Measurements from ENCODE around the gene TRIP10. TPM values are rescaled to one million over a fixed set of nuclear protein-coding genes. Genes with fewer than 3 reads are reported as not detected.

TRIP10 gene
- total and polyA plus RNA-seq, 2 of the 13 experiments (the other 11 are each of a cell fraction or from before 2014, with no cell fraction given) = 32.5 to 33.2 TPM

DNA sequence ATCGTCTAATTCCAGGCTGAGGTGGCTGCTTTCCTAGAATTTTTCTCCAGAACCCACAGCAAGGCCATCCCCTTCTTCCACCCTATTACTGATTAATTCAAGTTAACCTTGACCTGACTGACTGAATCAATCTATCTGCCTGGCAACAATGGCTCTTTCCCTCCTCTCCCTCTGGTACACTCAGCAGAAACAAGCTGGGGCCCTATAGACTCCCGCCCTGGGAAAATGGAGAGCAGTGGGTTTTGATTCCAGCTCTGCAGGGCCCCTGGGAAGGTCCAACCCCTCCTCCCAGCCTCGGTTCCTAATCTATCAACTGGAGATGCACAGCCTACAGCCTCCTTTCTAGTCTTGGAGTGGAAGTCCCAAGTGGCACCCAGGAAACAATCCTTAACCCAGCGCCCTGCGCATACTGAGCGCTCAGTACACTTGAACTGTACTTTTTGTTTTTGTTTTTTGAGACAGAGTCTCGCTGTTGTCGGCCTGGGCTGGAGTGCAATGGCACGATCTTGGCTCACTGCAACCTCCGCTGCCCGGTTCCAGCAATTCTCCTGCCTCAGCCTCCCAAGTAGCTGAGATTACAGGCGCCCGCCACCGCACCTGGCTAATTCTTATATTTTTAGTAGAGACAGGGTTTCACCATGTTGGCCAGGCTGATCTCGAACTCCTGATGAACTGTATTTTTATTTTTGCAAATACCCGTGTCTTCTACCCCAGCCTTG is 13.8 kb upstream of the TRIP10 start (continued):
- TF ChIP-seq MAF1 (CRISPR knock-in tag; IDR thresholded peaks at IDR 0.05; ENCODE audit: borderline replicate concordance) (no peak), ZNF264 (CRISPR knock-in tag; IDR thresholded peaks at IDR 0.05) (no peak), TARDBP (CRISPR knock-in tag; IDR thresholded peaks at IDR 0.05) (peak; percentile 70; the same call in 1 of the 2 replicates), SNAPC2 (CRISPR knock-in tag; IDR thresholded peaks at IDR 0.05) (no peak), POGZ (CRISPR knock-in tag; IDR thresholded peaks at IDR 0.05) (no peak), ZNF180 (CRISPR knock-in tag; IDR thresholded peaks at IDR 0.05; ENCODE audit: borderline replicate concordance, low read depth) (no peak), RARA (CRISPR knock-in tag; IDR thresholded peaks at IDR 0.05) (peak; percentile 86), NPAS2 (CRISPR knock-in tag; IDR thresholded peaks at IDR 0.05; ENCODE audit: borderline replicate concordance) (no peak), SYNCRIP (IDR thresholded peaks at IDR 0.05; ENCODE audit: insufficient read depth, low read depth, low read length) (no peak), HOXA5 (CRISPR knock-in tag; IDR thresholded peaks at IDR 0.05) (0 out of 2 replicates have a peak, but pooled peaks have one; percentile 38), ZBTB38 (CRISPR knock-in tag; IDR thresholded peaks at IDR 0.05) (peak; percentile 36; the same call in 1 of the 2 replicates), NCOA2 (CRISPR knock-in tag; IDR thresholded peaks at IDR 0.05) (peak; percentile 86), POLR2A (IDR thresholded peaks at IDR 0.05; ENCODE audit: insufficient read depth in 1 of 2, low read depth in 2 of 2, low read length in 2 of 2) (peak in 1 of 2 experiments; percentile 42; a peak in 2 of 4 replicates), ZNF720 (CRISPR knock-in tag; IDR thresholded peaks at IDR 0.05) (no peak), ZNF225 (CRISPR knock-in tag; IDR thresholded peaks at IDR 0.05) (no peak), ZNF530 (CRISPR knock-in tag; IDR thresholded peaks at IDR 0.05; ENCODE audit: low read depth) (no peak), CCDC6 (CRISPR knock-in tag; IDR thresholded peaks at IDR 0.05) (no peak), SIN3A (IDR thresholded peaks at IDR 0.05; ENCODE audit: borderline replicate concordance, low read depth, low read length) (no peak)
- TF ChIP-seq, protein P1, sequence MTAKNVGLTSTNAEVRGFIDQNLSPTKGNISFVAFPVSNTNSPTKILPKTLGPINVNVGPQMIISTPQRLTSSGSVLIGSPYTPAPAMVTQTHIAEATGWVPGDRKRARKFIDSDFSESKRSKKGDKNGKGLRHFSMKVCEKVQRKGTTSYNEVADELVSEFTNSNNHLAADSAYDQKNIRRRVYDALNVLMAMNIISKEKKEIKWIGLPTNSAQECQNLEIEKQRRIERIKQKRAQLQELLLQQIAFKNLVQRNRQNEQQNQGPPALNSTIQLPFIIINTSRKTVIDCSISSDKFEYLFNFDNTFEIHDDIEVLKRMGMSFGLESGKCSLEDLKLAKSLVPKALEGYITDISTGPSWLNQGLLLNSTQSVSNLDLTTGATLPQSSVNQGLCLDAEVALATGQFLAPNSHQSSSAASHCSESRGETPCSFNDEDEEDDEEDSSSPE (CRISPR knock-in tag; IDR thresholded peaks at IDR 0.05) = peak; percentile 61; the same call in 1 of the 2 replicates
- TF ChIP-seq, protein P2, sequence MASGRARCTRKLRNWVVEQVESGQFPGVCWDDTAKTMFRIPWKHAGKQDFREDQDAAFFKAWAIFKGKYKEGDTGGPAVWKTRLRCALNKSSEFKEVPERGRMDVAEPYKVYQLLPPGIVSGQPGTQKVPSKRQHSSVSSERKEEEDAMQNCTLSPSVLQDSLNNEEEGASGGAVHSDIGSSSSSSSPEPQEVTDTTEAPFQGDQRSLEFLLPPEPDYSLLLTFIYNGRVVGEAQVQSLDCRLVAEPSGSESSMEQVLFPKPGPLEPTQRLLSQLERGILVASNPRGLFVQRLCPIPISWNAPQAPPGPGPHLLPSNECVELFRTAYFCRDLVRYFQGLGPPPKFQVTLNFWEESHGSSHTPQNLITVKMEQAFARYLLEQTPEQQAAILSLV (CRISPR knock-in tag; IDR thresholded peaks at IDR 0.05; ENCODE audit: borderline replicate concordance) = no peak
- TF ChIP-seq, protein P3, sequence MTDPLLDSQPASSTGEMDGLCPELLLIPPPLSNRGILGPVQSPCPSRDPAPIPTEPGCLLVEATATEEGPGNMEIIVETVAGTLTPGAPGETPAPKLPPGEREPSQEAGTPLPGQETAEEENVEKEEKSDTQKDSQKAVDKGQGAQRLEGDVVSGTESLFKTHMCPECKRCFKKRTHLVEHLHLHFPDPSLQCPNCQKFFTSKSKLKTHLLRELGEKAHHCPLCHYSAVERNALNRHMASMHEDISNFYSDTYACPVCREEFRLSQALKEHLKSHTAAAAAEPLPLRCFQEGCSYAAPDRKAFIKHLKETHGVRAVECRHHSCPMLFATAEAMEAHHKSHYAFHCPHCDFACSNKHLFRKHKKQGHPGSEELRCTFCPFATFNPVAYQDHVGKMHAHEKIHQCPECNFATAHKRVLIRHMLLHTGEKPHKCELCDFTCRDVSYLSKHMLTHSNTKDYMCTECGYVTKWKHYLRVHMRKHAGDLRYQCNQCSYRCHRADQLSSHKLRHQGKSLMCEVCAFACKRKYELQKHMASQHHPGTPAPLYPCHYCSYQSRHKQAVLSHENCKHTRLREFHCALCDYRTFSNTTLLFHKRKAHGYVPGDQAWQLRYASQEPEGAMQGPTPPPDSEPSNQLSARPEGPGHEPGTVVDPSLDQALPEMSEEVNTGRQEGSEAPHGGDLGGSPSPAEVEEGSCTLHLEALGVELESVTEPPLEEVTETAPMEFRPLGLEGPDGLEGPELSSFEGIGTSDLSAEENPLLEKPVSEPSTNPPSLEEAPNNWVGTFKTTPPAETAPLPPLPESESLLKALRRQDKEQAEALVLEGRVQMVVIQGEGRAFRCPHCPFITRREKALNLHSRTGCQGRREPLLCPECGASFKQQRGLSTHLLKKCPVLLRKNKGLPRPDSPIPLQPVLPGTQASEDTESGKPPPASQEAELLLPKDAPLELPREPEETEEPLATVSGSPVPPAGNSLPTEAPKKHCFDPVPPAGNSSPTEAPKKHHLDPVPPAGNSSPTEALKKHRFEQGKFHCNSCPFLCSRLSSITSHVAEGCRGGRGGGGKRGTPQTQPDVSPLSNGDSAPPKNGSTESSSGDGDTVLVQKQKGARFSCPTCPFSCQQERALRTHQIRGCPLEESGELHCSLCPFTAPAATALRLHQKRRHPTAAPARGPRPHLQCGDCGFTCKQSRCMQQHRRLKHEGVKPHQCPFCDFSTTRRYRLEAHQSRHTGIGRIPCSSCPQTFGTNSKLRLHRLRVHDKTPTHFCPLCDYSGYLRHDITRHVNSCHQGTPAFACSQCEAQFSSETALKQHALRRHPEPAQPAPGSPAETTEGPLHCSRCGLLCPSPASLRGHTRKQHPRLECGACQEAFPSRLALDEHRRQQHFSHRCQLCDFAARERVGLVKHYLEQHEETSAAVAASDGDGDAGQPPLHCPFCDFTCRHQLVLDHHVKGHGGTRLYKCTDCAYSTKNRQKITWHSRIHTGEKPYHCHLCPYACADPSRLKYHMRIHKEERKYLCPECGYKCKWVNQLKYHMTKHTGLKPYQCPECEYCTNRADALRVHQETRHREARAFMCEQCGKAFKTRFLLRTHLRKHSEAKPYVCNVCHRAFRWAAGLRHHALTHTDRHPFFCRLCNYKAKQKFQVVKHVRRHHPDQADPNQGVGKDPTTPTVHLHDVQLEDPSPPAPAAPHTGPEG (CRISPR knock-in tag; IDR thresholded peaks at IDR 0.05) = no peak
- TF ChIP-seq, protein P4, sequence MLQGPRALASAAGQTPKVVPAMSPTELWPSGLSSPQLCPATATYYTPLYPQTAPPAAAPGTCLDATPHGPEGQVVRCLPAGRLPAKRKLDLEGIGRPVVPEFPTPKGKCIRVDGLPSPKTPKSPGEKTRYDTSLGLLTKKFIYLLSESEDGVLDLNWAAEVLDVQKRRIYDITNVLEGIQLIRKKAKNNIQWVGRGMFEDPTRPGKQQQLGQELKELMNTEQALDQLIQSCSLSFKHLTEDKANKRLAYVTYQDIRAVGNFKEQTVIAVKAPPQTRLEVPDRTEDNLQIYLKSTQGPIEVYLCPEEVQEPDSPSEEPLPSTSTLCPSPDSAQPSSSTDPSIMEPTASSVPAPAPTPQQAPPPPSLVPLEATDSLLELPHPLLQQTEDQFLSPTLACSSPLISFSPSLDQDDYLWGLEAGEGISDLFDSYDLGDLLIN (CRISPR knock-in tag; IDR thresholded peaks at IDR 0.05; ENCODE audit: borderline replicate concordance) = no peak

All from HepG2 (cell line).